Epithelial cell of esophagus (primary cell): ENCODE data around the gene CFAP77.
"Not testable (repeated sequence)": the region's sequence is repeated elsewhere in the genome, so short reads cannot be mapped to it uniquely, and the experiment has no call there.

ENCODE experiments used
- DNase-seq: peaks from one replicate; pipeline ENCODE4 v3.0.0; 2010; ENCODE audit warnings: low read depth
- H3K4me3 ChIP-seq: 2 replicates; pipeline ENCODE4 v1.5.1; 2011; ENCODE audit warnings: mild to moderate bottlenecking, low read length, control low read depth
- CTCF ChIP-seq: IDR thresholded peaks from 2 replicates; pipeline ENCODE4 v1.5.1; 2011; ENCODE audit warnings: low read depth, mild to moderate bottlenecking, low read length, control low read depth, inconsistent platforms; ENCODE audit not compliant: insufficient read depth; ENCODE audit errors: missing control alignments

The CFAP77 gene

GRCh38 chr9:132370592-132370991 lies 39.4 kb upstream of the CFAP77 start:
- no peak for DNase-seq
- no peak for TF ChIP-seq CTCF
- H3K4me3 ChIP-seq = no peak overlapping the region

- no peak overlapping the region for H3K4me3 ChIP-seq
- TF ChIP-seq CTCF = no peak
Observed at GRCh38 chr9:132372177-132373095, 37.6 kb upstream of the CFAP77 start.

GRCh38 chr9:132377769-132378168 lies 32.2 kb upstream of the CFAP77 start:
- H3K4me3 ChIP-seq, DNase-seq: not testable (repeated sequence)

More at GRCh38 chr9:132372177-132373095, 37.6 kb upstream of the CFAP77 start:
- peak; percentile 60 for DNase-seq

GRCh38 chr9:132378416-132378815 lies 31.6 kb upstream of the CFAP77 start:
- H3K4me3 ChIP-seq, DNase-seq: not testable (repeated sequence)

- no peak for DNase-seq
- H3K4me3 ChIP-seq = no peak overlapping the region
- no peak for TF ChIP-seq CTCF
Observed at GRCh38 chr9:132381966-132382541, 28.0 kb upstream of the CFAP77 start.

- H3K4me3 ChIP-seq = no peak overlapping the region
- DNase-seq = no peak
- no peak for TF ChIP-seq CTCF
Observed at GRCh38 chr9:132383462-132383883, 26.5 kb upstream of the CFAP77 start.

GRCh38 chr9:132384376-132384775 lies 25.6 kb upstream of the CFAP77 start:
- no peak overlapping the region for H3K4me3 ChIP-seq
- no peak for TF ChIP-seq CTCF
- DNase-seq = no peak

- no peak for TF ChIP-seq CTCF
- no peak for DNase-seq
- no peak overlapping the region for H3K4me3 ChIP-seq
Observed at GRCh38 chr9:132387133-132387532, 22.9 kb upstream of the CFAP77 start.
